A673 (cell line): ENCODE data around the gene EFNA2. TPM values are rescaled to one million over a fixed set of nuclear protein-coding genes. Genes with fewer than 3 reads are reported as not detected.

ENCODE experiments used
- BruUV-seq: library from RNA; stranded (reverse); fragments of 400-500 nt; replicated peaks from 2 replicates; lab custom pipeline; 2021; lab: Mats Ljungman, UMichigan
- CTCF ChIA-PET: fragments of 300-600 bp; sonication (Branson Sonifier 250); formaldehyde crosslinking; loops from one replicate; lab custom pipeline; 2022; ENCODE audit warnings: antibody characterized with exemption; lab: Charles Lee
- POLR2A ChIA-PET: fragments of 300-600 bp; sonication (Branson Sonifier 250); formaldehyde crosslinking; loops from one replicate; lab custom pipeline; 2022; ENCODE audit warnings: antibody characterized with exemption; ENCODE audit not compliant: low non-redundant PET; lab: Charles Lee
- DNase-seq: peaks from one replicate; pipeline ENCODE4 v3.0.0-alpha.2; 2015; ENCODE audit warnings: low spot score
- H3K27ac ChIP-seq: fragments of 200-600 bp; sonication (generic); 2 replicates; pipeline ENCODE4 v1.5.1; 2016; ENCODE audit warnings: mixed run types, low read depth, mild to moderate bottlenecking, mixed read lengths, antibody characterized with exemption, low read length; ENCODE audit not compliant: poor library complexity, severe bottlenecking
- H3K27me3 ChIP-seq: fragments of 200-600 bp; sonication (generic); replicated peaks from 2 replicates; pipeline ENCODE4 v1.6.1; 2017; ENCODE audit warnings: mixed run types, low read depth, mild to moderate bottlenecking, mixed read lengths, antibody characterized with exemption, low read length; ENCODE audit not compliant: insufficient read depth, poor library complexity
- H3K36me3 ChIP-seq: fragments of 200-600 bp; sonication (generic); 2 replicates; pipeline ENCODE4 v1.6.1; 2016; ENCODE audit warnings: mixed run types, mild to moderate bottlenecking, mixed read lengths, antibody characterized with exemption, low read length; ENCODE audit not compliant: insufficient read depth, poor library complexity, severe bottlenecking
- H3K4me1 ChIP-seq: fragments of 200-600 bp; sonication (generic); 2 replicates; pipeline ENCODE4 v1.6.1; 2017; ENCODE audit warnings: mixed run types, mild to moderate bottlenecking, mixed read lengths, antibody characterized with exemption, low read length; ENCODE audit not compliant: insufficient read depth, poor library complexity, severe bottlenecking
- H3K4me3 ChIP-seq: fragments of 200-600 bp; sonication (generic); 2 replicates; pipeline ENCODE4 v1.5.1; 2016; ENCODE audit warnings: low read depth, mixed run types, mild to moderate bottlenecking, mixed read lengths, low read length; ENCODE audit not compliant: poor library complexity, severe bottlenecking
- H3K9me3 ChIP-seq: fragments of 200-600 bp; sonication (generic); 2 replicates; pipeline ENCODE4 v1.6.1; 2016; ENCODE audit warnings: mixed run types, low read depth, mild to moderate bottlenecking, mixed read lengths, antibody characterized with exemption, low read length; ENCODE audit not compliant: poor library complexity, severe bottlenecking
- CTCF ChIP-seq: fragments of 300-800, 200-600 bp; sonication (generic); conservative IDR thresholded peaks from 2 replicates; pipeline ENCODE4 v1.5.1; 2017; ENCODE audit warnings: low read depth, mild to moderate bottlenecking, antibody characterized with exemption, low read length, moderate library complexity, mixed read lengths
- EZH2 ChIP-seq: fragments of 200-600 bp; sonication (generic); IDR thresholded peaks from 2 replicates; pipeline ENCODE4 v1.6.1; 2017; ENCODE audit warnings: borderline replicate concordance, low read depth, mild to moderate bottlenecking, mixed read lengths, antibody characterized with exemption, low read length; ENCODE audit not compliant: poor library complexity, severe bottlenecking
- intact Hi-C: fragments of 100-400 bp; cut with micrococcal nuclease; formaldehyde crosslinking; loops from one replicate; pipeline ENCODE4 v1.10.0; 2022; ENCODE audit not compliant: unreplicated experiment
- total RNA-seq: library from RNA; stranded (reverse); gene quantifications from 2 replicates; pipeline ENCODE4 v1.2.3, GENCODE V29; 2021

The EFNA2 gene
- total RNA-seq, 1 experiment from 2014 or later = 0.64 TPM

DNA sequence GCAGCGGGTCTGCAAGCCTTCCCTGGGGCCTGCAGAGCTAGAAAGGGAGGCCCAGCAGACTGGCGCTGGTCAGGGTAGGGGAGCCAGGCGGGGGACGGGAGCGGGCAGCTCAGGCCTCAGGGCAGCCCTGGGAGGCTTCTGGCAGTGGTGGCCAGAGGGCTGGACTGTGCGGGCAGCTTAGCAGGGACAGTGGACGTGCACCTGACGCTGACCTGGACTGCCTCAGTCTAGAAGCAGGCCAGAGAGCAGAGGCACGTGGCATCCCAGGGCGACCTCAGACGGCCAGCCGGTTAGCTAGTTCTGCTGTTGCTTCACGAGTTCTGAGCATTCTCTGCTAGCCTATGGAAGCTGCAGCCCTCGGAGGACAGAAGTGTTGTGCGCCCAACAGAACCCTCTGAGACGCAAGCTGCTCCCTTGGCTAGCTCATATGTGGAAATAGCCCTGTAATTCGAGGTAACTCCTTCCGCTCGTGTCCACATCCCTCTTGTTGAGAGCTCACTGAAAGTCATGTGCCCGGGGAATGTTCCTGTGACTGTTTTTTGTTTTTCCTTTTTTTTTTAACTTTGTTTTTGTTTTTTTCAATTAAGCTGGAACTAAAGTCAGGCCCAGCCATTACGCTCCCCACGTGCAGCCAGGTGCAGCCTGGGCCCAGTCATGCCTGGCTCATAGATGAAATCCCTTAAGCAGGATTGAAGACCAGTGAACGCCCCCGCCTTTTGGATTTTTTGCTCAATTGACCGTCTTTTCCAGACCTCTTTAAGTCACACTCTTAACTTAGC lies 12.2 kb upstream of the EFNA2 start:
- H3K4me3 ChIP-seq = peak overlapping the region; percentile 69
- H3K4me1 ChIP-seq = peaks cover 60% of the 10 kb centered on the region
- TSS peak; percentile 67 for BruUV-seq
- DNase-seq = no peak
- ChIA-PET POLR2A (interaction anchor here (0.6 kb wide), 1 partner anchor 135 kb away, joined by 3 read pairs; no protein-coding TSS in a partner anchor), CTCF (interaction anchor here (0.6 to 1.6 kb wide), 2 partner anchors 29 to 215 kb away, joined by 5 read pairs; no protein-coding TSS in a partner anchor)
- peak overlapping the region; percentile 99 for H3K27ac ChIP-seq
- intact Hi-C loops = loop anchor here (10.0 kb wide), 2 partner anchors 171 to 321 kb away; partner anchors contain the start of gene MBD3
- TF ChIP-seq CTCF (no peak), EZH2 (no peak)
- no peaks in the 10 kb centered on the region for H3K27me3 ChIP-seq
- H3K9me3 ChIP-seq = no peaks in the 10 kb centered on the region
- H3K36me3 ChIP-seq = peaks cover 48% of the 10 kb centered on the region

DNA sequence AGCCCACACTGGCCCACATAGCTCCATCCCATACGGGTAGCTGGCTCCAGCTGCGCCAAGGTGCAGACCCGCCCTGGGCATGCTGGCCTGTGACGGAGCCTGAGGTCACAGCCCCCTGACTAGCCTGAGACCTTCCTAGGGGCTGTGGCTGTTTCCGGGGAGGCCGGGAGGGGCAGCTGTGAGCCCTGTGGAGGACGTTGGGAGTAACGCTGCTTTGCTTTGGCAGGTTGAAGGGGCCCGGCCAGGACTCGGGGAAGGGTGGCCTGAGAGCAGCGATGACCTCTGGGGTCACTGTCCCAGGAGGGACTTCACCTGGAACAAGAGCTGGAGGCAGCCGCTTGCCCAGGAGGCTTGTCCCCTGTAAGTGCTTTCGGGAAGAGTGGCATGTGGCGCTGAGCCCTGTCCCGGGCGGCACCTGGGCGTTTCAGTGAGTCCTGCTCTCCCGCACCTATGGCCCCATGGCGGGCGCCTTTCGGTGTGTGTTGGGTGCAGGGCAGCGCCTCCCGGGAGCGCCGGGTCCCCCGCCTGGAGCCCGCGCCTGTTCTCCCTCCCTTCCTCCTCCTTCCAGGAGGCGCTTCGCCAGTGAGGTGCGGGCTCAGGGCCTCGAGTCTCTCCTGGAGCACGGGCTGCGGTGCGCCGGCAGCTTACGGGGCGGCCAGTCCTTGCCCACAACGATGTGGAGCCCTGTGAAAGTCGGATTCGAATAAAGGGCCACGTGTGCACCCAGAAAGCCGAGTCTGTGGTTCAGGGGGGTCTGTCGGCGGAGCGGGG lies 11.4 kb upstream of the EFNA2 start:
- Histone ChIP-seq H3K4me3 (peak overlapping the region; percentile 69), H3K4me1 (peaks cover 56% of the 10 kb centered on the region), H3K36me3 (peaks cover 52% of the 10 kb centered on the region), H3K27ac (peak overlapping the region; percentile 99), H3K27me3 (no peaks in the 10 kb centered on the region), H3K9me3 (no peaks in the 10 kb centered on the region)
- no TSS peak for BruUV-seq
- intact Hi-C loops = loop anchor here (10.0 kb wide), 2 partner anchors 171 to 321 kb away; partner anchors contain the start of gene MBD3
- TF ChIP-seq CTCF (0 out of 2 replicates have a peak, but pooled peaks have one; percentile 4), EZH2 (no peak)
- ChIA-PET CTCF (interaction anchor here (0.6 to 1.6 kb wide), 2 partner anchors 30 to 214 kb away, joined by 5 read pairs; no protein-coding TSS in a partner anchor), POLR2A (no interaction called here)
- no peak for DNase-seq

DNA sequence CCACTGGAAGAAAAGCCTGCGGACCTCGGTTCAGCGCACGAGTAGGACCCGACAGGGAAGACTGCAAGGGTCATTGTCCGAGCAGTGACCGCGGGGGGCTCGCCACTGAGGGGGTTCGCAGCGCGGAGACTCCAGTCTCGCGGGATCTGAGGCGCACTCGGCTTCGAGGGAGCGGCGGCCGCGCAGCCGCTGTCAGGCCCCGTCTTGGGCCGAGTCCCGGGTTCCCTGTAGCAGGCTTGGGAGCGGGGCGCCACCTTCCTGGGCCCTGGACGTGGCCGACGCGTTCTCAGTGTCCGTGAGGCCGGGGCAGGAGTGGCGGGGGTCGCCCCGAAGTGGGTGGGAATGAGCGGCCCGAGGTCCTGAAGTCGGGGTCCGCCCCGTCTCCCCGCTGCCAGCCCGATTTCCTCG lies 10.8 kb upstream of the EFNA2 start:
- Histone ChIP-seq H3K4me1 (peaks cover 56% of the 10 kb centered on the region), H3K27ac (peak overlapping the region; percentile 99), H3K4me3 (peak overlapping the region; percentile 69), H3K36me3 (peaks cover 56% of the 10 kb centered on the region), H3K9me3 (no peaks in the 10 kb centered on the region), H3K27me3 (no peaks in the 10 kb centered on the region)
- DNase-seq = peak; percentile 73
- intact Hi-C loops = loop anchor here (10.0 kb wide), 2 partner anchors 170 to 320 kb away; partner anchors contain the start of gene MBD3
- ChIA-PET CTCF (interaction anchor here (1.0 kb wide), 2 partner anchors 8 to 30 kb away, joined by 3 read pairs; no protein-coding TSS in a partner anchor), POLR2A (no interaction called here)
- TF ChIP-seq CTCF = no peak
- TF ChIP-seq EZH2 = no peak
- no TSS peak for BruUV-seq
